GM10248 (cell line): ENCODE results near the gene TMEM59.

Experiments used
- CTCF ChIA-PET: fragments of 300-600 bp; sonication (Branson Sonifier 250); formaldehyde crosslinking; extraction: SDS; loops from one replicate; lab custom pipeline; 2021; ENCODE audit warnings: antibody characterized with exemption; lab: Yijun Ruan, JAX
- POLR2A ChIA-PET: fragments of 350-650 bp; sonication (Branson Sonifier 250); formaldehyde crosslinking; extraction: SDS; loops from one replicate; lab custom pipeline; 2020; ENCODE audit warnings: antibody characterized with exemption; lab: Yijun Ruan, JAX
- DNase-seq: peaks from one replicate; pipeline ENCODE4 v3.0.0; 2012; ENCODE audit errors: extremely low spot score
- TF ChIP-seq, protein P1 (sequence below): IDR thresholded peaks from 2 replicates; pipeline ENCODE4 v1.5.1; 2012; ENCODE audit warnings: mild to moderate bottlenecking, low read depth; ENCODE audit errors: extremely low read depth, missing control alignments, control extremely low read depth

TMEM59 gene

DNA sequence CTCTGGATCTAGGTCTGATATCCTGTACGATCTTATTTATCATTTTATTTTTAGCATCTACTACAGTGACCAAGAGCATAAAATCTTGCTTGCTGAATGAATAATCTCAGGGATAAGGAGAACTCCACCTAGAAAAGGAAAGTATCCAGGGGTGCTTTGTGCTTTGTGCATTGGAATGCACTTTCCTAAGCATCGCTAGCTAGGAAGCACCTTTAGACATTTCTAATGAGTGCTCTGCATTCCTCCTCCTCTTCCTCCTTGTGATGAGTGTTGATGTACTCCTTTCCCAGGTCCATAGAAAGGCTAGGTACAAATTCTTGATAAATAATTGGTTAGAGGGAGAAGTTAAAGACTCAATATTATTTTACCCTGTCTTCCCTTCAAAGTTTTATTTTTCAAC is 31.8 kb upstream of the TMEM59 start:
- TF ChIP-seq, protein P1, sequence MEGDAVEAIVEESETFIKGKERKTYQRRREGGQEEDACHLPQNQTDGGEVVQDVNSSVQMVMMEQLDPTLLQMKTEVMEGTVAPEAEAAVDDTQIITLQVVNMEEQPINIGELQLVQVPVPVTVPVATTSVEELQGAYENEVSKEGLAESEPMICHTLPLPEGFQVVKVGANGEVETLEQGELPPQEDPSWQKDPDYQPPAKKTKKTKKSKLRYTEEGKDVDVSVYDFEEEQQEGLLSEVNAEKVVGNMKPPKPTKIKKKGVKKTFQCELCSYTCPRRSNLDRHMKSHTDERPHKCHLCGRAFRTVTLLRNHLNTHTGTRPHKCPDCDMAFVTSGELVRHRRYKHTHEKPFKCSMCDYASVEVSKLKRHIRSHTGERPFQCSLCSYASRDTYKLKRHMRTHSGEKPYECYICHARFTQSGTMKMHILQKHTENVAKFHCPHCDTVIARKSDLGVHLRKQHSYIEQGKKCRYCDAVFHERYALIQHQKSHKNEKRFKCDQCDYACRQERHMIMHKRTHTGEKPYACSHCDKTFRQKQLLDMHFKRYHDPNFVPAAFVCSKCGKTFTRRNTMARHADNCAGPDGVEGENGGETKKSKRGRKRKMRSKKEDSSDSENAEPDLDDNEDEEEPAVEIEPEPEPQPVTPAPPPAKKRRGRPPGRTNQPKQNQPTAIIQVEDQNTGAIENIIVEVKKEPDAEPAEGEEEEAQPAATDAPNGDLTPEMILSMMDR = no peak
- POLR2A ChIA-PET = no interaction called here
- CTCF ChIA-PET = interaction anchor here (0.9 to 1.6 kb wide), 2 partner anchors 14 to 405 kb away, joined by 3 to 5 read pairs; no protein-coding TSS in a partner anchor
- no peak for DNase-seq

GRCh38 chr1:54081306-54082270 is 28.6 kb upstream of the TMEM59 start:
- DNase-seq = peak; percentile 66
- ChIA-PET POLR2A (no interaction called here), CTCF (interaction anchor here (0.6 to 3.0 kb wide), 35 partner anchors 8 to 248 kb away, joined by 3 to 20 read pairs (median 4); partner anchors contain the start of genes LRRC42, TCEANC2 and TMEM59)
- TF ChIP-seq, protein P1 = peak; percentile 65

DNA sequence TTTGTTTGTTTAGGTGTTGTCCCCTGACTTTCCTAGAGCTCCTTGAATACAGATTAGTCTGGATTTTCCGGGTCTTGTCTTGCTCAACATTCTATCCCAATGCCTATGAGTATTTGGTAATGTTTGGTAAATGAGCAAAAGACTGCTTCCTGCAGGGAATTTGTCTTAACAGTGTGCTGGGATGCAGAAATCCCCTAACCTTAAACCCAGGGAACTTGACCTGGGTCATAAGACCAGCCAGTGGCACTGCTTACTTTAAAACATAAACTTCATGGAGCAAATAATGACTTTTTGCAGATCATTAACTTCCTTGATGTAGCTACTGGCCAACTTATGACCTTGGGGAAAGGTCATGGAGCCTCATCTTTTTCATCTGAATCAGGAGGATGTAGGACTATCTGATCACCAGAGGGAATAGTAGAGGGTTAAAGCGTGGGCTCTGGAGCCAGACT is 27.6 kb upstream of the TMEM59 start:
- CTCF ChIA-PET = interaction anchor here (0.9 to 3.0 kb wide), 19 partner anchors 9 to 219 kb away, joined by 3 to 20 read pairs (median 5); partner anchors contain the start of genes LRRC42, TCEANC2 and TMEM59
- no peak for DNase-seq
- TF ChIP-seq, protein P1 = no peak
- POLR2A ChIA-PET = no interaction called here

- POLR2A ChIA-PET = no interaction called here
- CTCF ChIA-PET = interaction anchor here (1.6 to 1.7 kb wide), 2 partner anchors 9 to 15 kb away, joined by 4 to 7 read pairs; no protein-coding TSS in a partner anchor
- TF ChIP-seq, protein P1 = no peak
- no peak for DNase-seq
These were observed 24.4 kb upstream of the TMEM59 start for GRCh38 chr1:54077359-54077758.

DNA sequence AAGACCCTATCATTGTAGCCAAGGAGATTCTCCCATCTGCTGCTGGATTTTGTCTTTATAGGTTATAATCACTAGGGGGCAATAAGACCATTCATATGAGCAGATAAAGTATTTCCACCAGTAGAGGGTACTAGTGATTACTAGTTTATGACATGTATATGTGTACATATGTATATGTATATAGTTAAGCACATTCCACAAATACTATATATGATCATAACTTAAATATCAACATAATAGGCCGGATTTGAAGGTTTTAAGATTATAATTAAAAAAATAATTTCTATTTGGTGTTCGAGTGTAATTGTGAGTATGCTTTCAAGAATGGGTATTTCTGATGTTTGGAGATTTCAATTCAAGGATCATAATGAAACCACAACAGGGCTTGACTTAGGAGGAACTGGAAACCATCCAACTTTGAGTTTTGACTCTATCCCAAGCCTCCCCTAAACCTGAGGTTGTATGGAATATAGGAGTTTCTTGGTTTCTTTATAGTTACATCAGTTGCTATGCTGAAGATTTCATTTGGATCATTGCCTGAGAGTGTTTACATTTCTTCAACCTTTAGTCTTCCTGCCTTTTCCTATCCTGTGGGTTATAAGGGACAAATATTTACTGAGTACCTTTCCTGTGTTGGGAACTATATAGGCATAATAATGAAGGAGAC is 17.3 kb upstream of the TMEM59 start:
- ChIA-PET POLR2A (no interaction called here), CTCF (interaction anchor here (1.0 to 2.6 kb wide), 11 partner anchors 8 to 27 kb away, joined by 3 to 20 read pairs (median 5); no protein-coding TSS in a partner anchor)
- DNase-seq = peak; percentile 65
- TF ChIP-seq, protein P1 = peak; percentile 80

GRCh38 chr1:54069791-54070170 is 16.8 kb upstream of the TMEM59 start:
- ChIA-PET POLR2A (interaction anchor here (0.5 kb wide), 1 partner anchor 116 kb away, joined by 3 read pairs; no protein-coding TSS in a partner anchor), CTCF (interaction anchor here (0.7 to 2.6 kb wide), 7 partner anchors 8 to 27 kb away, joined by 3 to 20 read pairs (median 5); no protein-coding TSS in a partner anchor)
- TF ChIP-seq, protein P1 = peak; percentile 16
- no peak for DNase-seq
